CD4-positive, alpha-beta T cell treated with Interleukin-12 subunit alpha and Interleukin-12 subunit beta, for 1 hour (primary cell): ENCODE measurements around the gene GTF2H4.

Experiments
- DNase-seq: peaks from one replicate; pipeline ENCODE4 v3.0.0-alpha.2; 2020

GTF2H4 gene

GRCh38 chr6:30882759-30883684 lies 25.0 kb upstream of the GTF2H4 start:
- DNase-seq, result peak; percentile 16

- DNase-seq, result peak; percentile 60
Observed at GRCh38 chr6:30883685-30884520, 24.1 kb upstream of the GTF2H4 start, which contains the start of gene DDR1. TSS of gene DDR1 (plus strand) at chr6:30884519. CDS start at chr6:30888730, 4,211 bp downstream.

GRCh38 chr6:30884521-30885480 lies 23.2 kb upstream of the GTF2H4 start:
- DNase-seq, result peak; percentile 36

- no peak for DNase-seq
Observed at GRCh38 chr6:30885481-30885998, 22.5 kb upstream of the GTF2H4 start.

- no peak for DNase-seq
Observed at GRCh38 chr6:30885999-30886896, 21.8 kb upstream of the GTF2H4 start.

GRCh38 chr6:30886897-30887255 lies 21.1 kb upstream of the GTF2H4 start:
- DNase-seq, result no peak

GRCh38 chr6:30887901-30888815 lies 19.8 kb upstream of the GTF2H4 start:
- no peak for DNase-seq

- no peak for DNase-seq
Observed at GRCh38 chr6:30888816-30889495, 19.1 kb upstream of the GTF2H4 start.

GRCh38 chr6:30889496-30889885 lies 18.5 kb upstream of the GTF2H4 start:
- no peak for DNase-seq

GRCh38 chr6:30889921-30890645 lies 17.9 kb upstream of the GTF2H4 start:
- no peak for DNase-seq

GRCh38 chr6:30890646-30891449 lies 17.2 kb upstream of the GTF2H4 start:
- no peak for DNase-seq

GRCh38 chr6:30891450-30891723 lies 16.6 kb upstream of the GTF2H4 start:
- DNase-seq, result no peak

GRCh38 chr6:30891816-30892538 lies 16.0 kb upstream of the GTF2H4 start:
- DNase-seq, result no peak

- no peak for DNase-seq
Observed at GRCh38 chr6:30893001-30893591, 14.9 kb upstream of the GTF2H4 start.

- DNase-seq, result no peak
Observed at GRCh38 chr6:30893666-30894065, 14.3 kb upstream of the GTF2H4 start.

- DNase-seq, result no peak
Observed at GRCh38 chr6:30894381-30894780, 13.6 kb upstream of the GTF2H4 start.

GRCh38 chr6:30894935-30895334 lies 13.1 kb upstream of the GTF2H4 start:
- no peak for DNase-seq
